Esophagus muscularis mucosa (tissue), 3 donors: Measurements from ENCODE around the gene MGLL.

Source experiments
- CTCF ChIP-seq, 3 experiments: fragments of 200-600 bp in 2 of 3; fragments of 450-650 bp in 1 of 3; sonication (generic) in 2 of 3; IDR thresholded peaks; one replicate each; pipeline ENCODE4 v1.5.1; 2017 to 2019; ENCODE audit warnings: antibody characterized with exemption in 3 of 3, mild to moderate bottlenecking in 2 of 3, moderate library complexity in 1 of 3
- POLR2A ChIP-seq: fragments of 450-650 bp; IDR thresholded peaks from one replicate; pipeline ENCODE4 v1.6.1; 2017; ENCODE audit warnings: antibody characterized with exemption, moderate library complexity, mild to moderate bottlenecking, low read depth
- POLR2AphosphoS5 ChIP-seq, 2 donors: sonication (generic); formaldehyde crosslinking; IDR thresholded peaks; one replicate each; pipeline ENCODE4 v1.6.1; 2017; ENCODE audit warnings: antibody characterized with exemption in 2 of 2

DNA sequence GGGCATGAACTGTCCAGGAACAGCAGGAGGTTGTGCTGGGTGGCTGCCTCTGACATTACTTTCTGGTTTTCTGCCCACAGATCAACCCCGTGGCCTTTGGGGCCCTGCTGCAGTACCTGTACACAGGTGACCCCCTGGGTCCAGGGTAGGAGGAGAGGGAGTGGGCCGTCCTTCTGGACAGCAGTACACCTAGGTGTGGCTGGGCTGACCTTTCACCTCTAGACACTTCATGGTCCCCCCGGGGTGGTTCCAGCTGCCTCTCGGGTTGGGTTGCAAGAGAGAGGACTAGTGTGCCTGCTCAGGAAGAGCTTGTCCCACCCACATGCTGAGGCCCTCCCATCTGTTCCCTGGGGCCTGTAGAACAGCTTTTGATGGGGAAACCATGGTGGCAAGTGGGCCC lies 145.9 kb downstream of the MGLL start:
- TF ChIP-seq POLR2AphosphoS5 (IDR thresholded peaks at IDR 0.05) (no peak), POLR2A (no peak), CTCF (IDR thresholded peaks at IDR 0.05) (no peak)
